Measurements from ENCODE around the gene FREM3. TPM values are rescaled to one million over a fixed set of nuclear protein-coding genes. Genes with fewer than 3 reads are reported as not detected.

FREM3 gene
- total RNA-seq, 1 experiment from 2014 or later, result not detected

DNA sequence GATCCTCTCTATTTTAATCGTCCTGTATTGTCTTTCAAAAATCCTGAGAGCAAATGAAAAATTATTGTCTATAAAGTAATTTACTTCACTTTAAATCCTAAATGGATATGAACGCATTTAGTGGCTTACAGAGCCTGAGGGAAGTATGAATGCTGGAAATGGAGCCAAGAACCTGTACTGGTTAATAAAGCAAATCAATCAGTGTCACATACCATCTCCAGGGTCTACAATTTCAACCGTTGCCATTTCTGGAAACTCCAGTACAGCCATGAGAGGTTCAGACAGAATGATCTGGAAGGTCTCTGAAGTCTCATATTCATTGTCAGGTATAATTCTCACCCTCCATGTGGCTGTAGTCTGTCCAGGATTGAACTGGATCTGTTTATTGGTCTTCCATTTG is 76.6 kb downstream of the FREM3 start:
- Histone ChIP-seq H3K79me1 (ENCODE audit: insufficient read depth, low read depth, low read length, poor library complexity, severe bottlenecking) (no peaks in the 10 kb centered on the region), H3K79me2 (ENCODE audit: insufficient read depth, low read length) (no peaks in the 10 kb centered on the region), H3K18ac (ENCODE audit: insufficient read length, low read depth, low read length) (no peak overlapping the region), H2BK20ac (ENCODE audit: low read depth, low read length, poor library complexity, severe bottlenecking) (no peak overlapping the region), H3K27me3 (ENCODE audit: insufficient read depth, low read length) (no peaks in the 10 kb centered on the region), H3K27ac (ENCODE audit: insufficient read length, low read depth, low read length) (no peak overlapping the region), H3K4me2 (ENCODE audit: insufficient read depth, insufficient read length, low read length) (no peak overlapping the region), H3K9ac (ENCODE audit: extremely low read depth, insufficient read length, low read length) (no peak overlapping the region), H3K4me1 (ENCODE audit: insufficient read depth, low read length) (no peaks in the 10 kb centered on the region), H3K14ac (ENCODE audit: insufficient read depth, low read length) (no peak overlapping the region), H3T11ph (ENCODE audit: low read length) (no peak overlapping the region), H3K9me3 (ENCODE audit: control insufficient read depth, low read depth, low read length) (no peaks in the 10 kb centered on the region), H3K4ac (ENCODE audit: low read depth, low read length) (no peak overlapping the region), H2BK120ac (ENCODE audit: low read depth, low read length, poor library complexity, severe bottlenecking) (no peak overlapping the region), H2BK15ac (ENCODE audit: low read depth, low read length) (no peak overlapping the region), H4K5ac (ENCODE audit: insufficient read length, low read depth, low read length) (no peak overlapping the region), H4K20me1 (ENCODE audit: control insufficient read depth, insufficient read depth, insufficient read length) (no peaks in the 10 kb centered on the region), H3K23me2 (ENCODE audit: insufficient read length, low read depth, low read length, poor library complexity, severe bottlenecking) (no peaks in the 10 kb centered on the region), H4K8ac (replicated peaks; ENCODE audit: insufficient read length, low read depth, low read length) (no peak overlapping the region), H3K23ac (ENCODE audit: insufficient read length, low read depth, low read length) (no peak overlapping the region), H2BK5ac (ENCODE audit: insufficient read length, low read length) (no peak overlapping the region), H2AK5ac (ENCODE audit: insufficient read length, low read length) (no peak overlapping the region), H2BK12ac (ENCODE audit: insufficient read length, low read depth, low read length) (no peak overlapping the region), H3K56ac (ENCODE audit: insufficient read length, low read depth, low read length) (no peak overlapping the region), H4K91ac (ENCODE audit: insufficient read length, low read depth, low read length) (no peak overlapping the region), H2AFZ (ENCODE audit: low read length) (no peak overlapping the region)
- H3K4me3 Mint-ChIP-seq, result no peak overlapping the region
- no peaks in the 10 kb centered on the region for H3K9me3 Mint-ChIP-seq
- TF ChIP-seq, protein P1, sequence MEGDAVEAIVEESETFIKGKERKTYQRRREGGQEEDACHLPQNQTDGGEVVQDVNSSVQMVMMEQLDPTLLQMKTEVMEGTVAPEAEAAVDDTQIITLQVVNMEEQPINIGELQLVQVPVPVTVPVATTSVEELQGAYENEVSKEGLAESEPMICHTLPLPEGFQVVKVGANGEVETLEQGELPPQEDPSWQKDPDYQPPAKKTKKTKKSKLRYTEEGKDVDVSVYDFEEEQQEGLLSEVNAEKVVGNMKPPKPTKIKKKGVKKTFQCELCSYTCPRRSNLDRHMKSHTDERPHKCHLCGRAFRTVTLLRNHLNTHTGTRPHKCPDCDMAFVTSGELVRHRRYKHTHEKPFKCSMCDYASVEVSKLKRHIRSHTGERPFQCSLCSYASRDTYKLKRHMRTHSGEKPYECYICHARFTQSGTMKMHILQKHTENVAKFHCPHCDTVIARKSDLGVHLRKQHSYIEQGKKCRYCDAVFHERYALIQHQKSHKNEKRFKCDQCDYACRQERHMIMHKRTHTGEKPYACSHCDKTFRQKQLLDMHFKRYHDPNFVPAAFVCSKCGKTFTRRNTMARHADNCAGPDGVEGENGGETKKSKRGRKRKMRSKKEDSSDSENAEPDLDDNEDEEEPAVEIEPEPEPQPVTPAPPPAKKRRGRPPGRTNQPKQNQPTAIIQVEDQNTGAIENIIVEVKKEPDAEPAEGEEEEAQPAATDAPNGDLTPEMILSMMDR (conservative IDR thresholded peaks at IDR 0.05), result no peak
- H3K4me1 Mint-ChIP-seq, result no peaks in the 10 kb centered on the region
- no peaks in the 10 kb centered on the region; the same call in 1 of the 2 replicates for H3K27me3 Mint-ChIP-seq (ENCODE audit: low read depth)
- H3K27ac Mint-ChIP-seq, result no peak overlapping the region
- no peaks in the 10 kb centered on the region for H3K36me3 Mint-ChIP-seq (ENCODE audit: insufficient read depth in 1 of 3, low read depth in 3 of 3)
- no peak for DNase-seq
- no CpG with 5 or more reads among the region's 3 CpGs for WGBS (ENCODE audit: extremely low coverage, insufficient read length, low lambda C conversion rate)

All from H9 (cell line).